ENCODE measurements around the gene LUZP2.

DNA sequence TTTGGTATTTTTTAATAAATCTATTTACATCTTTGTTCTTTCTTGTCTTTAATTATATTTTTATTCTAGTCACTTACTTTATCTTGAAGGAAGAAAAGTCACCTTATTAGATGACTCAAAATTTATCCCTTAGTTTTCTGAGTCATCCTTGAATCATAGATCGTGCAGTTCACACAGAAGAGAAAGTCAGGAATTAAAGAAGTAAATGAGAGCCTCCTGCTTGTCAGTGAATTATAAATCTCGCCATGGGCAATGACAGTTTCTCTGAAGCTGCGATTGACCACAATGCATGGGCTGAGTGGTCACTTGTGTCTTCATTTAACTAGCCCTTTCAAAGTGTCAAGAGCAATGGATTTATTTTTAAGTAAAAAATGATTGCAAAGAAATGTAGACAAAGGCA lies 91.2 kb downstream of the LUZP2 start:
- TF ChIP-seq, protein P1, sequence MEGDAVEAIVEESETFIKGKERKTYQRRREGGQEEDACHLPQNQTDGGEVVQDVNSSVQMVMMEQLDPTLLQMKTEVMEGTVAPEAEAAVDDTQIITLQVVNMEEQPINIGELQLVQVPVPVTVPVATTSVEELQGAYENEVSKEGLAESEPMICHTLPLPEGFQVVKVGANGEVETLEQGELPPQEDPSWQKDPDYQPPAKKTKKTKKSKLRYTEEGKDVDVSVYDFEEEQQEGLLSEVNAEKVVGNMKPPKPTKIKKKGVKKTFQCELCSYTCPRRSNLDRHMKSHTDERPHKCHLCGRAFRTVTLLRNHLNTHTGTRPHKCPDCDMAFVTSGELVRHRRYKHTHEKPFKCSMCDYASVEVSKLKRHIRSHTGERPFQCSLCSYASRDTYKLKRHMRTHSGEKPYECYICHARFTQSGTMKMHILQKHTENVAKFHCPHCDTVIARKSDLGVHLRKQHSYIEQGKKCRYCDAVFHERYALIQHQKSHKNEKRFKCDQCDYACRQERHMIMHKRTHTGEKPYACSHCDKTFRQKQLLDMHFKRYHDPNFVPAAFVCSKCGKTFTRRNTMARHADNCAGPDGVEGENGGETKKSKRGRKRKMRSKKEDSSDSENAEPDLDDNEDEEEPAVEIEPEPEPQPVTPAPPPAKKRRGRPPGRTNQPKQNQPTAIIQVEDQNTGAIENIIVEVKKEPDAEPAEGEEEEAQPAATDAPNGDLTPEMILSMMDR (IDR thresholded peaks at IDR 0.05): no peak
- TF ChIP-seq EZH2 (IDR thresholded peaks at IDR 0.05; ENCODE audit: borderline replicate concordance, insufficient read depth, low read depth, low read length, poor library complexity, severe bottlenecking): no peak
